C4-2B (cell line): ENCODE measurements around the gene HDAC7.

Experiments used
- CTCF ChIP-seq: fragments of 450-650 bp; conservative IDR thresholded peaks from 2 replicates; pipeline ENCODE4 v1.5.1; 2017; ENCODE audit warnings: mild to moderate bottlenecking
- ZFX ChIP-seq: fragments of 450-650 bp; IDR thresholded peaks from 2 replicates; pipeline ENCODE4 v1.6.1; 2017

- no peak for TF ChIP-seq CTCF
- no peak for TF ChIP-seq ZFX
Observed at GRCh38 chr12:47768323-47768811, 51.3 kb downstream of the HDAC7 start.
